Breast epithelium (tissue), 4 donors: ENCODE data around the gene POLR3F. TPM values are rescaled to one million over a fixed set of nuclear protein-coding genes. Genes with fewer than 3 reads are reported as not detected.

Source experiments
- DNase-seq, 2 donors: peaks; one replicate each; pipeline ENCODE4 v3.0.0-alpha.2; 2019; ENCODE audit warnings: low spot score in 2 of 2
- H3K27ac ChIP-seq, 2 donors: fragments of 200-600 bp; sonication (generic) in 1 of 2; one replicate each; pipeline ENCODE4 v1.5.1; 2016 to 2019; ENCODE audit warnings: mild to moderate bottlenecking in 1 of 2
- H3K27me3 ChIP-seq, 2 donors: fragments of 200-600 bp; sonication (generic) in 1 of 2; one replicate each; pipeline versions ENCODE4 v1.5.1 to v1.6.0; 2017 to 2019; ENCODE audit warnings: control low read depth in 1 of 2, mild to moderate bottlenecking in 1 of 2
- H3K36me3 ChIP-seq: fragments of 200-600 bp; one replicate; pipeline ENCODE4 v1.5.1; 2019
- H3K4me1 ChIP-seq, 2 donors: fragments of 200-600 bp; sonication (generic); one replicate each; pipeline ENCODE4 v1.5.1; 2016 to 2019; ENCODE audit warnings: control low read depth in 1 of 2
- H3K4me3 ChIP-seq, 3 donors: fragments of 200-600 bp; sonication (generic); 1 replicate in 2 of 3; 2 replicates in 1 of 3; pipeline ENCODE4 v1.5.1; 2016 to 2019; ENCODE audit warnings: mild to moderate bottlenecking in 3 of 3, moderate library complexity in 2 of 3
- H3K9me3 ChIP-seq, 2 donors: fragments of 200-600 bp; sonication (generic) in 1 of 2; one replicate each; pipeline ENCODE4 v1.5.1; 2016 to 2019; ENCODE audit warnings: control low read depth in 1 of 2
- POLR2A ChIP-seq: fragments of 450-650 bp; IDR thresholded peaks from one replicate; pipeline ENCODE4 v1.6.1; 2016; ENCODE audit warnings: antibody characterized with exemption, mild to moderate bottlenecking, moderate library complexity
- POLR2AphosphoS5 ChIP-seq, 3 donors: sonication (generic); formaldehyde crosslinking; IDR thresholded peaks; one replicate each; pipeline ENCODE4 v1.6.1; 2017; ENCODE audit warnings: antibody characterized with exemption in 3 of 3
- intact Hi-C: fragments of 100-400 bp; cut with DNase I; formaldehyde crosslinking; loops from one replicate; pipeline ENCODE4 v1.15.1; 2023; ENCODE audit warnings: low total_unique reads
- total RNA-seq, 3 donors: library from RNA; depleted of rRNA; stranded (reverse); fragments of >200 nt; gene quantifications; one replicate each; pipeline ENCODE4 v1.1.0, GENCODE V29; 2016
- TF ChIP-seq, protein P1 (sequence below), 3 donors: fragments of 450-650 bp; IDR thresholded peaks; one replicate each; pipeline ENCODE4 v1.5.1; 2016 to 2017; ENCODE audit warnings: antibody characterized with exemption in 3 of 3, mild to moderate bottlenecking in 3 of 3, moderate library complexity in 3 of 3

The POLR3F gene
- total RNA-seq, 3 donors from 2014 or later: 6.9 to 17.6 (median 10.1) TPM

DNA sequence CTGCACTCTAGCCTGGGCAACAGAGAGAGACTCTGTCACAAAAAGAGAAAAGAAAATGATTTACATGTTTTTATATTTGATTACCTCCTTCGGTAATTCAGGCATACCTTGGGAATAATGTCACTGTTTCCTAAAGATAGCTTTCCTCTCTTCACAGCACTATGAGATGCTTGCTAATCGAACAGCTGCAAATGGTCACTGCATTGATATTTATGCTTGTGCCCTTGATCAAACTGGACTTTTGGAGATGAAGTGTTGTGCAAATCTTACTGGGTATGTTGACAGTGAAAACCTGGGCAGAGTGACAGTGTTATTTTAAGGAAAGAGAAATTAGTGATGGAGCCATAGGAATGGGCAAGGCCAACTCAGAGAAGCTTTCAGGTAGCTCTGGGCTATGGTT lies 60.1 kb downstream of the POLR3F start:
- H3K27me3 ChIP-seq: no peaks in the 10 kb centered on the region
- TF ChIP-seq POLR2A (no peak), POLR2AphosphoS5 (IDR thresholded peaks at IDR 0.05) (no peak)
- TF ChIP-seq, protein P1, sequence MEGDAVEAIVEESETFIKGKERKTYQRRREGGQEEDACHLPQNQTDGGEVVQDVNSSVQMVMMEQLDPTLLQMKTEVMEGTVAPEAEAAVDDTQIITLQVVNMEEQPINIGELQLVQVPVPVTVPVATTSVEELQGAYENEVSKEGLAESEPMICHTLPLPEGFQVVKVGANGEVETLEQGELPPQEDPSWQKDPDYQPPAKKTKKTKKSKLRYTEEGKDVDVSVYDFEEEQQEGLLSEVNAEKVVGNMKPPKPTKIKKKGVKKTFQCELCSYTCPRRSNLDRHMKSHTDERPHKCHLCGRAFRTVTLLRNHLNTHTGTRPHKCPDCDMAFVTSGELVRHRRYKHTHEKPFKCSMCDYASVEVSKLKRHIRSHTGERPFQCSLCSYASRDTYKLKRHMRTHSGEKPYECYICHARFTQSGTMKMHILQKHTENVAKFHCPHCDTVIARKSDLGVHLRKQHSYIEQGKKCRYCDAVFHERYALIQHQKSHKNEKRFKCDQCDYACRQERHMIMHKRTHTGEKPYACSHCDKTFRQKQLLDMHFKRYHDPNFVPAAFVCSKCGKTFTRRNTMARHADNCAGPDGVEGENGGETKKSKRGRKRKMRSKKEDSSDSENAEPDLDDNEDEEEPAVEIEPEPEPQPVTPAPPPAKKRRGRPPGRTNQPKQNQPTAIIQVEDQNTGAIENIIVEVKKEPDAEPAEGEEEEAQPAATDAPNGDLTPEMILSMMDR (IDR thresholded peaks at IDR 0.05): no peak
- intact Hi-C loops: no loop called here
- no peak overlapping the region for H3K27ac ChIP-seq
- DNase-seq: no peak
- H3K9me3 ChIP-seq: no peaks in the 10 kb centered on the region
- H3K36me3 ChIP-seq: peaks cover 13% of the 10 kb centered on the region
- no peaks in the 10 kb centered on the region for H3K4me1 ChIP-seq
- H3K4me3 ChIP-seq: no peak overlapping the region

DNA sequence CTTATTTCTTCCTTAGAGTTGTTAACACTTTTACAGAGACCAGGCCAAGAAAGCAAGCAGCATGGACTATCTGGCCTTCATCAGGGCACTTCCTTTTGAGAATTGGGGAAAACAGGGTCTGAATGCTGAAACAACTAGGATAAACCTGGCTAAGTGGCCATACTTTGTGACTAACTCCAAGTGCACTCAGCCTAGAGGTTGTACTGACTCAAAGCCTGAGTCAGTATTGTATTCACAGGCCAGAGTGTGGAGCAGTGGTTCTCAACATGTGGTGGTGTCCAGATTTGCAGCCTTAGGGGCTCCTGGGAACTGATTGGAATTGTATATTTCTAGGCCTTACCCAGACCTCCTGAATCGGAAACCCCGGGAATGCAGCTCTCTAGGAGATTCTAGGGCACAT lies 60.6 kb downstream of the POLR3F start:
- peaks cover 13% of the 10 kb centered on the region for H3K36me3 ChIP-seq
- DNase-seq: no peak

DNA sequence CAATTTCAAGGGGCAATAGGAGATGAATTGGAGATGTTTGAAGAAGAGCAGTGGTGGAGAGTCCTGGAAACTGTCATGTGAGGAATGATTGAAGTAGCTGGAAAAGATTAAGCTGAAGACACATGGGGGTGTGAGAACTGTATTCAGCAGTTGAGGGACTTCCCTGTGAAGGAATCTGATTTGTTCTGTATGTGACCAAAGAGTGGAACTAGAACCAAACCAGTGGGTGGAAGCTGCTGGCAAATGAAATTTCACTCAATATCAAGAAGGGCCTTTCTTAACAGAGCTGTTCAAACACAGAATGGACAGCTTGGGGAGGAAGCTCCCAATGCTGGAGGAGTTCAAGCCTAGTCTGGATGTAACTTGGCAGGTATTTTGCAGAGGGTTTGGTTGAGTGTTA lies 61.9 kb downstream of the POLR3F start:
- TF ChIP-seq, protein P1 (IDR thresholded peaks at IDR 0.05): no peak
- TF ChIP-seq POLR2AphosphoS5 (IDR thresholded peaks at IDR 0.05): no peak
- no peak for TF ChIP-seq POLR2A
- Histone ChIP-seq H3K4me1 (no peaks in the 10 kb centered on the region), H3K27me3 (no peaks in the 10 kb centered on the region), H3K9me3 (no peaks in the 10 kb centered on the region), H3K4me3 (no peak overlapping the region), H3K36me3 (peaks cover 13% of the 10 kb centered on the region), H3K27ac (no peak overlapping the region)
- intact Hi-C loops: no loop called here
- DNase-seq: no peak

More for the DNA sequence above, 60.6 kb downstream of the POLR3F start:
- Histone ChIP-seq H3K27ac (no peak overlapping the region), H3K27me3 (no peaks in the 10 kb centered on the region), H3K4me1 (no peaks in the 10 kb centered on the region), H3K4me3 (no peak overlapping the region), H3K9me3 (no peaks in the 10 kb centered on the region)
- intact Hi-C loops: no loop called here
- TF ChIP-seq, protein P1 (IDR thresholded peaks at IDR 0.05): no peak
- no peak for TF ChIP-seq POLR2AphosphoS5 (IDR thresholded peaks at IDR 0.05)
- TF ChIP-seq POLR2A: no peak

DNA sequence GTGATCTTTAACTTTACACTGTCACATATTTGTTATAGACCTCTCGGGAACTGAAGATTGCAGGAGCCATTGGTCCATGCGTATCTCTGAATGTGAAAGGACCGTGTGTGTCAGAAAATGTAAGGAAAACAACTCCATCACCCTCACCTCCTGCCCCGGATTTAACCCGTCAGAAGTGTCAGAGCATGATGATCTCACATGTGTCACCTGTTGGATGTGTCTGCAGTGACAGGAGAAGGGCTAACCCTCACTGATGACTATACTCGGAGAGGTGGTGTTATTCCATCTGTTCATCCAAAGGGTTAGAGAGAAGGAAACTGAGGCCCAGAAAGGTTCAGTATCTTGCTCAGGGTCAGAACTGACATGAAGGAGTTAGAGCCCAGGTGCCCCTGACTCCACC lies 65.4 kb downstream of the POLR3F start:
- peaks cover 8% of the 10 kb centered on the region for H3K36me3 ChIP-seq
- intact Hi-C loops: loop anchor here (5.0 kb wide), 1 partner anchor 350 kb away; no protein-coding TSS in a partner anchor

DNA sequence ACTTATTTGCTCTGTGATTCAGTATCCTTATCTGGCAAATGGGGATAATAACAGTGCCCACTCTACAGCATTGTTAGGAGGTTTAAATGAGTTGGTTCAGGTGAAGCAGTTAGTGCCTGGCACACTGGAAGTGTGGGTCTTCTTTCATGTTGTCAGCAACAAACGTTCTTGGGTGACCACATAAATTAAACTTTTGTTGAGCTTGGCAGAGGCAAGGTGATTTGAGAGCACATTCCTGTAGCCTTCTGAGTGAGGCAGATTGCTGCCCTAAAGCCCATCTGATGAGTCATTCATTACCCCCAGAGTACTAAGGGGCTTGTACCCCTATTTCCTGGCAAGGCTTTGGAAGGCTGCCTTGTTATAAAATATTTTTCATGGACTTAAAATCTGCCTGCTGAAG lies 66.3 kb downstream of the POLR3F start:
- no peak for TF ChIP-seq POLR2A
- Histone ChIP-seq H3K4me3 (no peak overlapping the region), H3K36me3 (peaks cover under 1% of the 10 kb centered on the region), H3K27ac (no peak overlapping the region), H3K4me1 (no peaks in the 10 kb centered on the region), H3K27me3 (no peaks in the 10 kb centered on the region), H3K9me3 (no peaks in the 10 kb centered on the region)
- DNase-seq: no peak
- intact Hi-C loops: loop anchor here (5.0 kb wide), 1 partner anchor 351 kb away; no protein-coding TSS in a partner anchor

More for the DNA sequence above, 65.4 kb downstream of the POLR3F start:
- H3K27ac ChIP-seq: no peak overlapping the region
- H3K27me3 ChIP-seq: no peaks in the 10 kb centered on the region
- no peak for DNase-seq
- H3K9me3 ChIP-seq: no peaks in the 10 kb centered on the region
- no peak for TF ChIP-seq POLR2AphosphoS5 (IDR thresholded peaks at IDR 0.05)
- TF ChIP-seq POLR2A: no peak
- TF ChIP-seq, protein P1 (IDR thresholded peaks at IDR 0.05): no peak
- H3K4me1 ChIP-seq: no peaks in the 10 kb centered on the region
- no peak overlapping the region for H3K4me3 ChIP-seq
